NCI-H748 (cell line): ENCODE measurements around the gene RASEF.

ENCODE experiments used
- DNase-seq: peaks from one replicate; lab custom pipeline; 2025; ENCODE audit not compliant: unreplicated experiment; lab: John Stamatoyannopoulos, UW

The RASEF gene

DNA sequence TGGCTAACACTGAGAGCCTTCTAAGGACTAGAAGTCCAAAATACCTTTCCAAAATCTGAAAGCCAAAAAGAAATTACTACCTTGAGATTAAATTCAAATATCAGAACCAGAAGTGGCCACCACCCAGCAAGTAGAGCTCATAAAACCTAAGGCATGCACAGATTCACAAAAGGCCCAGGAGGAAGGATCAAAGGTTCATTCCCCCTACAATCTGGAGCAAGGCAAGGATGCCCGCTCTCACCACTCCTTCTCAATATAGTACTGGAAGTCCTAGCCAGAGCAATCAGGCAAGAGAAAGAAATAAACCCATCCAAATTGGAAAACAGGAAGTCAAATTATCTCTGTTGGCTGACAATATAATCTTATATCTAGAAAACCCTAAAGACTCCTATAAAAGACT lies 6.0 kb downstream of the RASEF start:
- no peak for DNase-seq

DNA sequence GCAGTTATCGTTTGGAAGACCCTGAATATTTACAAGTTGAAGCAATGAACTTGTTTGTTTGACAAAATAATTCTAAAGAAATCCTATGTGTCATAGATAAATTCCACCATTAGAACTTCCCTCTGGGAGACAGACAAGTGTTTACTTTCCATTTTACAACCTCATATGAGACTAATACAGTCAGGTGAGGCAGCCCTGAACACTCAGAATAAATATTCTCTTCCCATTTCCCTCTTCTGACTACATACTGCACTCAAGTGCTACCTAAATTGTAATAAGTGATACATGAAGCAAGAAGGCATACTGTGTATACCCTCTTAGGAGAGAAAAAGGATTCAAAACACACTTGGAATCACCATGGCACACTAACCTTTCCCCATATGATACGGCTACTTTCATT lies 6.8 kb downstream of the RASEF start:
- peak; percentile 18 for DNase-seq

DNA sequence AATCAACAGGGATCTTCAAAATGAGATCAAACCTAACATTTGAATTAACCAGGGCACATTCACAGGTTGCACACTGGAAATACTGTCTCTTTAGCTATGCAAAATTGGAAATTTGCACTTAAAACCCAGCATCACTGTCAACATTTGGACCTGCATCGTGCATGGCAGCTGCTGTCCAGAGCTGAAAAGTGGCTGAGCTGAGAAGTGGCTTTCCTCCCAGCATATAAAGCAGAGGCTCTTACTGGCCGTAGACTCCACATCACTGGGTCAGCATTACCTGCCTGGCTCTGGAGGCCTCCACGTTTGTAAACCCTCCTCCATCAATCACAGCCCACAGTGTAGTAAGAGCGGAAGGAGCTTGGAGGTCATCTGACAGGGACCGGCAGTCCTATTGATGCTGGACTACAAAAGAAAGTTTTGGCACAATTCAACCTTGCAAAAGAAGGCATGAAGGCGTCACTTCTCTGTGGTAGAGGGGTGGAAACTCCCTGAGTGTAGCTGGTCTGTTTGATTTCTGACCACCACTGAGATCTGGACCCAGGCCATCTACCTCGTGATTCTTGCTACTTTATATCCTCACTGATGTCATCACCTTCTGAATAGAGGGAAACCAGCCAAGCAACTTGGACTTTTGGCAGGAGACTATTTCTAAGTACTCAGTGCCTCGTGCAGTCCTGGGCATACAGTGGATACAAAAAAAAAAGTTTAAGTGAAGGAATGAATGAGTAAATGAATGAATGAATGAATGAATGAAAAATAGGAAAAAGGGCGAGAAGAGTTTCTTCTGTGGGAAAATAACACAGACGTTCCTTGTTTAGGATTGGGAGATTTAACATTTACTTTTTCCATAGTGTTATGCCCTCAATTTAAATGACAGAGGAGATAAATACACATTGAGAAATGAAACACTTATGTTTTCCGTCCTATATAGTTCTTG lies 14.8 kb downstream of the RASEF start:
- no peak for DNase-seq

DNA sequence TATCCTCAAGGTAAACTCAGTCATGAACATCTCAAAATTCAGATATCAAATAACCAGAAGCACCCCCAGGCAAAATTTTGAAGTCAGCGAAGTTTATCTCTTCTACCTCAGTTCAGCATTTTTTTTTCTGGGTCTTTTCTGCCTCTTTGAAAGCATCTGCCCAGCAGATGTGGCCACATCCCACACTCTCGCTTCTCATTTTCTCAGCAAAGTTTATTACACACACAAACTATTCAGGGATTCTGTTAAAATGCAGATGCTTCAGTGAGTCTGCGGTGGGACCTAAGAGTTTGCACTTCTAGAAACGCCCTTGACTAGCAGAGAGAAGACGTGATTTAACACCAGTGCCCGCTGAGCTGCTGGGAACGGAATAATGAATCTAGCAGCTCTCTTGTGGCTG lies 19.3 kb downstream of the RASEF start:
- no peak for DNase-seq

DNA sequence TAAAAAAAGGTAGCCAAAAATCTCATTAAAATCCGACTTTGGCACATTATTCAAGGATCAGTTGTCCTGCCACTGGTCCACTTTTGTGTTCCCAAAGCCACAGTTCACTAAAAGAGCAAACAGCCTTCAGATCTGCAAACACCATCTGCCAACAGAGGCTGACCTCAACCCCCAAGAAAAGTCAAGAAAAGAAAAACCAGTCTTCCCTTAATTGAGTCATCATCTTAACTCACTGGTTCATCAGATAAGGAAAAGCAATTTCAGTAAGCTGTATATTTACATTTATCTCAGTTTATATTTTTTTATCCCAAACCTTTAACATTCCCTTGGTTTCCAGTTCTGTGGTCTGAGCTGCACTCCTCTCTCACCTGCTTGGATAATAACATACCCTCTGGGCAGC lies 21.2 kb downstream of the RASEF start:
- DNase-seq, result no peak

DNA sequence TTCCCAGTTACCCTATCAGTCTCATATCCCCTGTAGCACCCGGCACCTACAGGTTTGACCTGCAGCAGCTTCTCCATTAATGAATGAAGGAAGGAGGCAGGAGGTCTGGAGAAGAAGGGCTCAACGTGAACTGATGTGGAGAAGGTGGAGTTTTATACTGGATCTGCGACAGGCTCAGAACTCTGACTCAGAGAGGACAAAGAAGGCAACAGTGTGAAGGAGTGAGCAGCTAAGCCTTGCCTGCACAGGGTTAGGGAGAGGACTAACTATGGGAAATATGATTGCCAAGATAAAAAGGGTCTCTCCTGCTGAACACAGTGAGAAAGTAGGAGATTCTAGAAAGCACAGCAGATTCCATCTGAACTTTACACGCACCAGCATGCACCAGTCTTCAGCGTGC lies 23.6 kb downstream of the RASEF start:
- DNase-seq, result no peak

DNA sequence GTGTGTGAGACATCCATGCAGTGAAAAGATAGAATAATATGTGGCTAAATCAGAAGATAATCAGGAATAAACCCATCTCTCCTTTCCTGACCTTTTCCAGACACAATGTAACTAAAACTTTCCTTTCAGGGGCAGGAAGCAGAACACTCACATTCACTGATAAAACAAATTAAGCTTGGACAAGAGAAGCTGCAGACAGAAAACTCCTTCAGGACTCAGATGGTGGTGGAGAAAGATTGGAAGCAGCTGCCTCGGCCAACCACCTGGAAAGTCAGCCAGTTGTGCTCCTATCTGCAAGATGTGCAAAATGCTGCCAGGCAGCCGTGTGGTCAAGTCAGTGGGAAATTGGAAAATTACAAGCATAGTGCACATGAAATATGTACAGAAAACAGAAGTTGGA lies 26.9 kb downstream of the RASEF start:
- DNase-seq, result no peak

DNA sequence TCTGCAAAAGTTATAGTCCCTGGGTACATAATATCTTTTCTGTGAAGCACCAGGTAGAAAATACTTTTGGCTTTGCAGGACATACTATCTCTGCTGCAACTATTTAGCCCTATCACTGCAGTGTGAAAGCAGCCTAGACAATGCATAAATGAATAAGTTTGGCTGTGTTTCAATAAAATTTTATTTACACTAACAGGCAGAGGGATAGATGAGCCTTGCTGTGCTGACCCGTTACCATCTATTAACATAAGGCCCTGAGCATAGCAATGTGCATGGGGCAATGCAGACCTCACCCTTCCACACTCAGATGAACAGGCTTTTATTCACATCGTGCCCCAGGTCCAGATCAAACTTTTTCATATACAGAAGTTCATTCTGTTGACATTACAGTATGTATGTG lies 27.8 kb downstream of the RASEF start:
- DNase-seq, result no peak

DNA sequence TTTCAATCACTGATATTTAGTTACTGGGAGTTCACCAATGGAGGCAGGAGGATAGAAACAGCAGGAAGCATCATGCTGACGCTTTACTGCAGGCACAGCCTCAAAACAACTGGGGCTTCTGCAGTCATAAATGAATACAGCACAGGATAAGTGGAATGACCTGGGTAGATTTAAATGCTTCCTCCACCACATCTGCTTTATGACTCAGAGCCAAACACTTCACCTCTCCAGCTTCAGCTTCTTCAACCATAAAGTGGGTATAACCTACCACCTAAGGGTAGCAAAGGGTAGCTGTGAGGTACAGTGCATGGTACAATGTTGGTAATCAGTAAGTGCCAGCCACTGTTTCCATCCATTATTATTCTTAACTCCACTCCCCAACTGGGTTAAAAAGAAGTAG lies 28.4 kb downstream of the RASEF start:
- DNase-seq, result peak; percentile 27

DNA sequence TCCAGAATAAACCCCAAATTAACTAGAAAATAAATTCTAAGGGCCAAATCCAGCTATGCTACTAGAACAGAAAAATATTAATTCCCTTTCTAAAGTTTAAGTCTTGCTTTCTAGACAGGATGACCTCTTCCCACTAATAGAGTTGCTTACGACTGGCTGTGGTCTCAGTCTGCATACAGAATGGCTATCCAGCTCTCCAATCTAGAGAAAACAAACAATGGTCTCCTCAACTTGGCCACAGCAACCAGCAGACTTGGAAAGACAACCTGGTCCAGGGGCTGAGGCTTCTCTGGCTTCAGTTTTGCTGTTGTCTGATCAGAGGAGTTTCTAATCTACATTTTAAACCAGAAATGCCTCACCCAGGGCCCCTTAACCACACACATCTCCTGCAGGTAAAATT lies 28.9 kb downstream of the RASEF start:
- DNase-seq, result no peak

DNA sequence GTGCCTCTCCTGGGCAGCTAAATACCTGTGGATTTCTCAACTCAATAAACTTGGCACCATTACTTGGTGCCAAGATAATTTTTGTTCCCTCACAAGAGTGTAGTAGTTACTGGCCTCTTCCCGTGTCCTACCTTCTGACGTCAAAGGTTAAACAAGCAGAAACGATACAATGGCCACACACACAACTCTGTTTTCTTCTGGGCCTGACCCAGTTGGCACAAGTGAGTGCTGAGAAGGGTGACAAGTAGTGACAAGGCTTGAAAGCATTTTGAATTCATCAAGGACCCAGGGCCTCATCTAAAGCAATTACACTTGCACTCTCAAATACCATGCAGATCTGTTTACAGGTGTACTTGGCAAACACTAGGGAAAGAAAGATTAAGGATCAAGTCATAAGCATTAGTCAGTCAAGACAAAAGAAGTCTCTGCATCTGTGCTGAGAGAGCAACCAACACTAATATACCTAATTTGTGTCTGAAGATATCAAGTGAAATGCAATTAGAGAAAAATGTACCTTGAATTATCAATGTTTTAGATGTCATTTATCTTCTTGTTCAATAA lies 30.8 kb downstream of the RASEF start:
- DNase-seq, result no peak

DNA sequence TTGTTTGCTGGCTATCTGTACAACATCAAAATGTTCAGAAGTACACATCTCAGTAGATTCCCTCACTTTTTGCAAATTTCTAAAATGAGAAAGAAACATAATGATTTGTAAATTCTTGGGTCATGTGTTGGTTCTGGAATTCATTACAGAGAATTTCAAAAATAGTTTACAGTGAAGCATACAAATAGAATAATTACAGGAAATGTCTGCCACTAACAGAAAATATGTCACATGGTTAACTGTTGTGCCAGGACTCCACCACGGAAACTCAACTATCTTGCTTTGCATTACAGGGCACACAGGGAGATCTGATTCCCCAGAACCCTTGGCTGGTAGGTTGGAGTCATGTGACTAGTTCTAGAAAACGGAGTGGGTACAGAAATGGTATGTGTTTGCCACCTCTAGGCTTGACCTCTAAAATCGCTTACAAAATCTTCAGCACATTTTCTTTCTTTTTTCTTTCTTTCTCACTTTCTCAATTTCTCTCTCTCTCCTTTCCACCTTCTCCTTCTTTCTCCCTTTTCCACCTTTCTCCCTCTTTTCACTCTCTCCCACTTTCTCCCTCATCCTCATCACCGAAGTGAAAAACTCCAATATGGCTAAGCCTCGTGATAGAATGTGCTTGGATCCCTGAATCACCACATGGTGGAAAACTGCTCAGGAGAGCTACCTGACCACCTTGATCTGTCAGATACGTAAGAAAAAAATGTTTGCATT lies 32.4 kb downstream of the RASEF start:
- no peak for DNase-seq

DNA sequence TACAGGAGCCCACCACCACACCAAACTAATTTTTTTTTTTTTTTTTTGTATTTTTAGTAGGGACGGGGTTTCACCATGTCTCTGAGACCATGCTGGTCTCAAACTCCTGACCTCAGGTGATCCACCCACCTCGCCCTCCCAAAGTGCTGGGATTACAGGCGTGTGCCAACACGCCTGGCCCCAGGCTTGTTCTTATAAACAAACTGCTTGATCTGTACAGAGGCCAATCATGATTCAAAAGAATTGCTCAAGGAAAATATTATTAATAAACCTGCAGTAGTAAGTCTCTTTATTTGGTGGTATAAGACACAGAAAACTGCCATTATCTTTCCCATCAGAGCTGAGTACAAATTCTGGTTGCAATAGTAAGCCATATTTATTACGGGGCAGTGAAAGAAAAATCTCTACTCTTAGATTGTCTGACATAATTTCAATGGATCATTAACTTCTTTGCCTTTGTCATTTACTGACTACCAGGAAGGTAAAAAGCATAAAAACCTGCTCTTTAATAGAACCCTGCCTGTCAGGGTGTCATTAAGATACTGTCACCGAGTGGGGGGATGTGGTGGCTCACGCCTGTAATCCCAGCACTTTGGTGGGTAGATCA lies 33.3 kb downstream of the RASEF start:
- DNase-seq, result no peak

DNA sequence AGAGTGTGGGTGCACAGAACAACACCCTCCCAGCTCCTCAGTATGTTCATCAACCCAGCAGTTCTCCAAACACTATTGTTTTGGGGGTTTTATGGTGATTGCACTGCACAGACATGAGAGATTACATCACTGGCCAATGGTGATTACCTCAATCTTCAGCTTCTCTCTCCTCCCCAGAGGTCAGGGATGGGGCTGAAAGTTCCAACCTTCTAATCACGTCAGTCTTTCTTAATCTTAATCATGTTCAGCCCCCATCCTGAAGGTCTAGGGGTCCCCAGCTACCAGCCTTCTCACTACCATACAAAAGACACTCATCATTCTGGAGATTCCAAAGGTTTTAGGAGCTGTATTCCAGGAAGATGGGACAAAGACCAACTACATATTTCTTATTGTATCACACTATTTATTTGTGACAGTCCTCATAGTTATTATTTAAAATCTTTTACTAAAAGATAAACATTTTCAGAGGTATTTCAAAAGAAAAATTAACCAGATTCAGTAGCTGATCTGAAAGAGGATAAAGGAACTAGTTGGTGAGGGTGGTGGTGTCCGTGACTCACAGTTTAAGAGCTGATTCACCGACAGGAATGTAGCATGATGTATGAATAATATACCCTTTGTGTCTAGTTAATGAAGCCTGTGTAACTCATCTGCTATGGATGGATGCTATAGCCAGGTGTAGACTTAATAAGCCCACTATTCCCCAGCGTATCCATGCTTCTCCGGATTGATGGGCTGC lies 35.6 kb downstream of the RASEF start:
- DNase-seq, result no peak

DNA sequence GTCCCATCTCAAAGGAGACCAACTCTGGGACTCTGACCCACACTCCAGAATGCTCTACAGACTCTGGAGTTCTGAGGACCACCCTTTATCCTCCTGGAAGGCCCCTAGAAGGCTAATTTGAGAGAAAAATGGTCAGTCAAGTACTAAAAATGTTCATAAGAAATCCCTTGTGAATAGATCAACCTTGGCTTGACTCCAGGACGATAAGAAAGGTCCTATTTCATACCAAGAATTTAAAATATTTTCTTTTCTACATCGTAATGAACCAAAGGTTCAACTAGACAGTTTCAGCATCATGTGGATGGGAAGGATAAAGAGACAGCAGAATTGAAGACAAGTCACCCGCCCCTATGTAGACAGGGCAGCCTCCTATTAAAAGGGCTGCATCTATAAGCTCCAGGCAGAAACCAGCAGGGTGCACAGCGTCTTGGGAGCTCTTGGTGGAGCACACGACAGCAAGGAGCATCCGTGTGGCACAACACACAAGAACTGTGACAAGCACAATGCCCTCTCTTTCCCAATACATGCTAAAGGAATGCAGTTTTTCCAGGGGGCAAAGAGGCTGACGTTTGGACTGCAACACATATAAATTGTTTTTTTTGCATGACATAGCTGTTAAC lies 38.3 kb downstream of the RASEF start:
- DNase-seq, result no peak

DNA sequence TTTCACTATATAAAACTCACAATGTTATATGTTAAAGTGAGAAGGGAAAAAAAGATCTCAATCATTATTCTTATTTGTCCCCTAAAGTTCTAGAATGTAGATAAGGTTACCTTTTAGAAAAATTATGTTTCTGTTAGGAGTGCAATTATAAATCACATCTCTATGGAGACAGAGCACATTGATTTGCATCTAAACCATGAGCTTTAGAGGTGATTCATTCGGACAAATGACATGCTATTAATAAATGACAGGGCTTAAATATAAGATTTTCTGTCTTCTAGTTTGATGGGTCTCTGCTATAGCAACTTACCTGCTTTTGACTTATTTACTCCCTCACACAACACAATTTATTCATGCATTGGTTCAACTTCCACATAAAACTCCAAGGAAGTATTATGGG lies 39.8 kb downstream of the RASEF start:
- no peak for DNase-seq

DNA sequence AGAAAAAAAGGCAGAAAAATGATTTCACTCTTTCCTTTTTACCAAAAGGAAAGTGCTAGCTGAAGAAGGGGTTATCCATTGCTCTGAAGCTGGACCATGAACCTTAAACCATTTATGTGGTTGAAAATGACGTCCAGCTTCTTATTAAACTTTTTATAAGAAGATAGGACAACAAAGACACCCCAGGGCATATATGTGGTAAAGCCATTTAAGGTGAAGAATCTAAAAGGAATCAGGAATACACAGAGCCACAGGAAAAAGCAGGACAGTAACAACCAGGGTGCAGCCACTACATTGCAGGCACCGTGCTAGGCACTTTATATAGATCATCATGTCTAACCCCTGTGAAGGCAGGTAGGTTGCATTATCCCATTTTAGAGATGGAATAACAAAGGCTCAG lies 42.1 kb downstream of the RASEF start:
- DNase-seq, result no peak

DNA sequence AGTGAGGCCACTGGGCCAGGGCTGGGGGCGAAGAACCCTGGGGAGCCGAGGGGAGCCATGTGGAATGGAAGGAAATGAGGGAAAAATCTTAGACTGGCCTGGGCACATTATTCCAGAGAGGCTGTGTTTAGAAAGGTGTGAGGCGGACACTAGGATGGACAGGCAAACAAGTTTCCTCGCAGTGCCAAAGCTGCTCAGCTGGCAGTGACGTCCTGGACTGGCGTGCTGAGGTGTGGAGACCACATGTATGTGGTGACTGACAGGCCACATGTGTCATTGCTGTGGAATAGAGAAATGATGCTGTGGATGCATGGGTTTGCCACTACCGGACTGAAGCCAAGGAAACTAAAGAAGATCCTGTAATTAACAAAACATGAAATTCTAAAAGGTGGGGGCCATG lies 42.6 kb downstream of the RASEF start:
- DNase-seq, result no peak

DNA sequence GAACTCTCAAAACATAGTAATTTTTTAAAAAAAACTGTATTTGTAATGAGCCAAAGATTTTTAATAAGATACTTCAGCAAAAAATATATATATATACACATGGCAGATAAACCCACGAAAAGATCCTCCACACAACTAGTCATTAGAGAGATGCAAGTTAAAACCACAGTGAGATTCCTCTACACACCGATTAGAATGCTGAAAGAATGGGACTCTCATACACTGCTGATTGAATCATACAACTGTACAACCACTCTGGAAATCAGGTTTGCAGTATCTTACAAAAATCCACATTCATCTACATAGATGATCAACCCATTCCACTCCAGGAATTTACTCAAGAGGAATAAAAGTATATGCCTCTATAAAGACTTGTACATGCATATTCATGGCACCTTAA lies 43.7 kb downstream of the RASEF start:
- DNase-seq, result no peak

DNA sequence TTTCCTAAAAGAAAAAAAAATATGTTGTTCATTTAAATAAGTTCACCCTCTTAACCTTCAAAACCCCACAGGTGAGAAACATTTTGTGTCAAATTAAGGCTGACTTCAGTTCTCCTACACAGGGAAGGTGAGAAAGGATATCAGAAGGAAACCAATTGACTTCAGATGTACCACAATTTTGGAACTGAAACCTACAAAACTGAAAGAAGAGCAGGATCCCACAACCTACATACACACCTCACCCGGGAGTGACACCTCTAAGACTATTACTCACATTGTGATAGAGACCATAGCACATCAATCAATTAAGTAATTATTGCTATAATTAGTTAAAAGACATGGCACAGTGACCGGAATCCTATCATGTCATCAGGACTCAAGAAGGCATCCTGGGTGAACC lies 47.0 kb downstream of the RASEF start:
- no peak for DNase-seq
